Activated B cell treated with CpG ODN at 0.5 μM for 24 hours (primary cell): ENCODE results near the gene CHCHD5. TPM values are rescaled to one million over a fixed set of nuclear protein-coding genes. Genes with fewer than 3 reads are reported as not detected.
"Not testable (repeated sequence)": the region's sequence is repeated elsewhere in the genome, so short reads cannot be mapped to it uniquely, and the experiment has no call there.

Source experiments
- ATAC-seq: fragments of 200-7000 bp; cut with Tn5 transposase; one replicate; pipeline ENCODE4 v1.10.0; 2021; ENCODE audit warnings: low read depth, mild to moderate bottlenecking, moderate library complexity
- CTCF ChIA-PET: fragments of 350-600 bp; sonication (Branson Sonifier 250); formaldehyde crosslinking; loops from one replicate; lab custom pipeline; 2021; ENCODE audit warnings: antibody characterized with exemption; lab: Charles Lee
- POLR2A ChIA-PET: fragments of 350-600 bp; sonication (Branson Sonifier 250); formaldehyde crosslinking; loops from one replicate; lab custom pipeline; 2021; ENCODE audit warnings: antibody characterized with exemption; lab: Charles Lee
- DNase-seq: peaks from one replicate; pipeline ENCODE4 v3.0.0; 2022
- H3K27ac Mint-ChIP-seq: one replicate; pipeline ENCODE4 v1.8.0; 2020; ENCODE audit warnings: mixed read lengths
- H3K27me3 Mint-ChIP-seq: one replicate; pipeline ENCODE4 v1.8.0; 2021; ENCODE audit warnings: mixed read lengths
- H3K36me3 Mint-ChIP-seq: one replicate; pipeline ENCODE4 v1.8.0; 2021; ENCODE audit warnings: low read depth, mixed read lengths
- H3K4me1 Mint-ChIP-seq: one replicate; pipeline ENCODE4 v1.8.0; 2021; ENCODE audit warnings: mixed read lengths
- H3K4me3 Mint-ChIP-seq: one replicate; pipeline ENCODE4 v1.8.0; 2020; ENCODE audit warnings: mild to moderate bottlenecking, mixed read lengths
- H3K9me3 Mint-ChIP-seq: one replicate; pipeline ENCODE4 v1.8.0; 2020; ENCODE audit warnings: mixed read lengths
- intact Hi-C: fragments of 100-400 bp; cut with micrococcal nuclease; formaldehyde crosslinking; loops from one replicate; pipeline ENCODE4 v1.15.1; 2024
- total RNA-seq: library from RNA; stranded (reverse); gene quantifications from 2 replicates; pipeline ENCODE4 v1.2.3, GENCODE V29; 2022
- TF ChIP-seq, protein P1 (sequence below): fragments of 200-600 bp; IDR thresholded peaks from one replicate; pipeline ENCODE4 v1.8.0; 2022; ENCODE audit warnings: antibody characterized with exemption, mild to moderate bottlenecking

CHCHD5 gene
- total RNA-seq, 1 donor from 2014 or later, result 26.0 TPM

DNA sequence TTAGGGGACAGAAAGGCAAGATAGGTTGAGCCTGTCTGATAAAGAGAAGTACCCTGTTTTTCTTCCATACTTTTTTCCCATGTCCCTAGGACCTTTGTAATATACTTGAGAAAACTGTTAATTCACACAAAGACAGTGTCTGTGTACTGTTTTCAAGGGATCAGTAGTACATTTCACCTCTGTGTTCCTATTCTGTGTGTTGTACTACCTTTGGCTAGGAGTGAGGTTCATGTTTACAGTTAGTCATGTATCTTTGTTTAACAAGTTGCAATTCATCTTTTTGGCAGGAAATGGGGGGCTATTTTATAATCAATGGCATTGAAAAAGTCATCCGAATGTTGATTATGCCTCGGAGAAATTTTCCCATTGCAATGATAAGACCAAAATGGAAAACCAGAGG is 35.4 kb upstream of the CHCHD5 start:
- ChIA-PET POLR2A (no interaction called here), CTCF (no interaction called here)
- H3K4me3 Mint-ChIP-seq, result no peak overlapping the region
- no peaks in the 10 kb centered on the region for H3K27me3 Mint-ChIP-seq
- DNase-seq, result no peak
- no peaks in the 10 kb centered on the region for H3K9me3 Mint-ChIP-seq
- H3K4me1 Mint-ChIP-seq, result peaks cover 4% of the 10 kb centered on the region
- H3K36me3 Mint-ChIP-seq, result peaks cover 69% of the 10 kb centered on the region
- H3K27ac Mint-ChIP-seq, result no peak overlapping the region
- intact Hi-C loops, result no loop called here
- TF ChIP-seq, protein P1, sequence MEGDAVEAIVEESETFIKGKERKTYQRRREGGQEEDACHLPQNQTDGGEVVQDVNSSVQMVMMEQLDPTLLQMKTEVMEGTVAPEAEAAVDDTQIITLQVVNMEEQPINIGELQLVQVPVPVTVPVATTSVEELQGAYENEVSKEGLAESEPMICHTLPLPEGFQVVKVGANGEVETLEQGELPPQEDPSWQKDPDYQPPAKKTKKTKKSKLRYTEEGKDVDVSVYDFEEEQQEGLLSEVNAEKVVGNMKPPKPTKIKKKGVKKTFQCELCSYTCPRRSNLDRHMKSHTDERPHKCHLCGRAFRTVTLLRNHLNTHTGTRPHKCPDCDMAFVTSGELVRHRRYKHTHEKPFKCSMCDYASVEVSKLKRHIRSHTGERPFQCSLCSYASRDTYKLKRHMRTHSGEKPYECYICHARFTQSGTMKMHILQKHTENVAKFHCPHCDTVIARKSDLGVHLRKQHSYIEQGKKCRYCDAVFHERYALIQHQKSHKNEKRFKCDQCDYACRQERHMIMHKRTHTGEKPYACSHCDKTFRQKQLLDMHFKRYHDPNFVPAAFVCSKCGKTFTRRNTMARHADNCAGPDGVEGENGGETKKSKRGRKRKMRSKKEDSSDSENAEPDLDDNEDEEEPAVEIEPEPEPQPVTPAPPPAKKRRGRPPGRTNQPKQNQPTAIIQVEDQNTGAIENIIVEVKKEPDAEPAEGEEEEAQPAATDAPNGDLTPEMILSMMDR, result no peak
- no peak for ATAC-seq

DNA sequence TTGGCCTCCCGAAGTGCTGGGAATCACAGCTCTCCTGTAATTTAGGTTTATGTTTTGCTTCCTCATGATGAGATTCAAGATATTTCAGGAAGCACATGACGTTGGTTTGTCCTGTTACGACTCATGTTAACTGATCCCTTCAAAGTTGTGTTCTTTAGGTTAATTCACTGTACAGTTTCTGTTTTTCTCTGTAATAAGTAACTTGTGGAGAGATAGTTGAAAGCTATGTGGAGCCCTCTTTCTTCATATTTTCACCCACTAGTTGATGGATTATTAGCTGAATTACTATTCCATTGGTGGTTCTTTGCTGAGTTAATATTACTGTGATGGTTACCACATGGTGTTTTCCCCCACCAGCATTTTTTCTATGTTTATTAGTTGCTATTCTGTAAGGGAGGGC is 18.3 kb upstream of the CHCHD5 start:
- TF ChIP-seq, protein P1, result no peak
- Mint-ChIP-seq H3K36me3 (peaks cover 87% of the 10 kb centered on the region), H3K9me3 (peaks cover 15% of the 10 kb centered on the region), H3K27ac (no peak overlapping the region), H3K27me3 (no peaks in the 10 kb centered on the region), H3K4me3 (no peak overlapping the region), H3K4me1 (no peaks in the 10 kb centered on the region)
- intact Hi-C loops, result no loop called here
- ChIA-PET CTCF (no interaction called here), POLR2A (no interaction called here)
- DNase-seq (no peak), ATAC-seq (no peak)

DNA sequence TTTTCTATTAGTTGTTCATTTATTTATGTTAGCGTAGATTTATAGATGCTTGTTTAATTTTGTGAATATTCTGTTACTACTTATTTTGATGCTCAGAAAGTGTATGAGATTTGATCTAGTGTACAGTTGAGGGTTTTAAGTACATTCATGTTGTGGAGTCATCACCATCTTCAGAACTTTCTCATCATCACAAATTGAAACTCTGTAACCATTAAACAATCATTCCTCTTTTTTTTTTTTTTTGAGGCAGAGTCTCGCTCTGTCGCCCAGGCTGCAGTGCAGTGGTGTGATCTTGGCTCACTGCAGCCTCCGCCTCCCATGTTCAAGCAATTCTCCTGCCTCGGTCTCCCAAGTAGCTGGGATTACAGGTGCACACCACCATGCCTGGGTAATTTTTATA is 17.9 kb upstream of the CHCHD5 start:
- POLR2A ChIA-PET, H3K27ac Mint-ChIP-seq: not testable (repeated sequence)

DNA sequence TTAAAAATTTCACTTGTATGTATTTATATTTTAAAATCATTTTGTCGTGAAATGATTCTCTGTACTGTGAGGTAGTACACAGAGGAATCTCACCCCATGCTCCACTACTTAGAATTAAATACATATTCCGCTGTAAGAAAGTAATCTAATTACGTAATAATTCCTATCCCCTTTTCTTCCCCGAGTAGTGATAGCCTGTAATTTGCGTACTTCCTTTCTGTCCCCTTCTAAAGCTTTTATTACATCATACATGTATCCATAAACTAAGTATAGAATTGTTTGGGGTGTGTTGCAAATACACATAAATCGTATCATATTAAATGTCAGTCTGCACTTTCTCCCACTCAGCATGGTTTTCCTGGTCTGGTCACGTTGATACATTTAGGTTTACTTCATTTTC is 12.4 kb upstream of the CHCHD5 start:
- ChIA-PET CTCF (no interaction called here), POLR2A (no interaction called here)
- no peak for DNase-seq
- no peaks in the 10 kb centered on the region for H3K27me3 Mint-ChIP-seq
- TF ChIP-seq, protein P1, result no peak
- intact Hi-C loops, result no loop called here
- no peak for ATAC-seq
- H3K4me3 Mint-ChIP-seq, result no peak overlapping the region
- no peak overlapping the region for H3K27ac Mint-ChIP-seq
- H3K9me3 Mint-ChIP-seq, result peaks cover 15% of the 10 kb centered on the region
- peaks cover 89% of the 10 kb centered on the region for H3K36me3 Mint-ChIP-seq
- H3K4me1 Mint-ChIP-seq, result no peaks in the 10 kb centered on the region

More for the DNA sequence above, 17.9 kb upstream of the CHCHD5 start:
- H3K4me1 Mint-ChIP-seq, H3K4me3 Mint-ChIP-seq, H3K27me3 Mint-ChIP-seq, DNase-seq, CTCF ChIA-PET, intact Hi-C loops, ATAC-seq: not testable (repeated sequence)
- H3K9me3 Mint-ChIP-seq, result peaks cover 15% of the 10 kb centered on the region
- peaks cover 87% of the 10 kb centered on the region for H3K36me3 Mint-ChIP-seq

DNA sequence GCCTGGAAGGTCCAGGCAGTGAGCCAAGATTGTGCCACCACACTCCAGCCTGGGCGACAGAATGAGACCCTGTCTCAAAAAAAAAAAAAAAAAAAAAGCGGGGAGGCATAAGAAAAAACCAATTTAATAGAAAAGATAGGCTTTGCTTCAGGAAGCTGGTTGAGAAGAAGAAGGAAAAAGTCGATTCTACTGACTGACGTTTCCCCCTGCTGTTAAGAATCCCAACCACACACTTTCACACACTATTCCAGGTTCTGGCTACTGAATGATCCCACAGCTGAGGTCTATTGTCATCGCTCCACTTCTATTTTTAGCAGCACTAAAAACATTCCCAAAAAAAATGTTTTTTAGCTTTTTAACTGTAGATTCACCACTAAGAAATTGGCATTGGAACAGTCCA is 6.7 kb upstream of the CHCHD5 start:
- H3K4me3 Mint-ChIP-seq, result no peak overlapping the region
- TF ChIP-seq, protein P1, result no peak
- CTCF ChIA-PET, result no interaction called here
- POLR2A ChIA-PET, result interaction anchor here (0.6 kb wide), 1 partner anchor 19 kb away, joined by 3 read pairs; no protein-coding TSS in a partner anchor
- peaks cover 39% of the 10 kb centered on the region for H3K36me3 Mint-ChIP-seq
- ATAC-seq (no peak), DNase-seq (no peak)
- no peaks in the 10 kb centered on the region for H3K27me3 Mint-ChIP-seq
- no peaks in the 10 kb centered on the region for H3K9me3 Mint-ChIP-seq
- peaks cover 9% of the 10 kb centered on the region for H3K4me1 Mint-ChIP-seq
- intact Hi-C loops, result no loop called here
- no peak overlapping the region for H3K27ac Mint-ChIP-seq

DNA sequence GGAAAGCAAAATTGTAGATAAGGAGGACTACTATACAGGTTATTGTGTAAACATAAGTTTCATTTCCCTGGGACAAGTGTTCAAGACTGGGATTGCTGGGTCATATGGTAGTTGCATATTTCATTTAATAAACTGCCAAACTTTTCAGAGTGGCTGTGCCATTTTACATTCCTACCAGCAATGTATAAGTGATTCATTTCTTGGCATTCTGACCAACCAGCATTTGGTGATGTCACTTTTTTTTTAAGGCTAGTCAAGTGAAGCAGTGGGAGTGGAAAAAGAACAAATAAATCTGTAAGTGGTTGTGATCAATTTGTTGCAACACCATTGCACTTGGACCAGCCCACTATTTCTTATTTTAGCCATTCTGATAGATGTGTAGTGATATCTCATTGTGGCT is 5.2 kb upstream of the CHCHD5 start:
- ChIA-PET CTCF (no interaction called here), POLR2A (no interaction called here)
- Mint-ChIP-seq H3K36me3 (peaks cover 28% of the 10 kb centered on the region), H3K9me3 (no peaks in the 10 kb centered on the region), H3K4me1 (peaks cover 20% of the 10 kb centered on the region), H3K27ac (no peak overlapping the region), H3K4me3 (no peak overlapping the region), H3K27me3 (no peaks in the 10 kb centered on the region)
- DNase-seq (no peak), ATAC-seq (no peak)
- TF ChIP-seq, protein P1, result no peak
- intact Hi-C loops, result no loop called here
